Adrenal gland (tissue), 12 donors: ENCODE results near the gene TRMU. TPM values are rescaled to one million over a fixed set of nuclear protein-coding genes. Genes with fewer than 3 reads are reported as not detected.

Experiments used
- DNase-seq, 7 donors: peaks; one replicate each; pipeline ENCODE4 v3.0.0-alpha.2; 2019 to 2020
- H3K27ac ChIP-seq, 5 donors: fragments of 200-600 bp; sonication (generic) in 4 of 5; 1 replicate in 3 of 5; 2 replicates in 2 of 5; pipeline versions ENCODE4 v1.5.1 to v1.8.0; 2016 to 2020; ENCODE audit warnings: mild to moderate bottlenecking in 1 of 5
- H3K27me3 ChIP-seq: fragments of 200-600 bp; 2 replicates; pipeline ENCODE4 v1.8.0; 2021
- H3K36me3 ChIP-seq, 2 donors: fragments of 200-600 bp; replicated peaks in 1 of 2; 1 replicate in 1 of 2; 2 replicates in 1 of 2; pipeline versions ENCODE4 v1.5.1 to v1.8.0; 2018 to 2022
- H3K4me1 ChIP-seq, 2 donors: fragments of 200-600 bp; replicated peaks in 1 of 2; 1 replicate in 1 of 2; 2 replicates in 1 of 2; pipeline versions ENCODE4 v1.5.1 to v1.8.0; 2018 to 2021
- H3K4me3 ChIP-seq, 4 donors: fragments of 200-600 bp; sonication (generic) in 3 of 4; one replicate each; pipeline ENCODE4 v1.5.1; 2016 to 2018
- H3K9me3 ChIP-seq, 3 donors: fragments of 200-600 bp; sonication (generic) in 1 of 3; replicated peaks in 1 of 3; 1 replicate in 2 of 3; 2 replicates in 1 of 3; pipeline versions ENCODE4 v1.5.1 to v1.8.0; 2016 to 2021
- POLR2A ChIP-seq, 2 donors: fragments of 450-650 bp; IDR thresholded peaks; one replicate each; pipeline ENCODE4 v1.6.1; 2017; ENCODE audit warnings: antibody characterized with exemption in 2 of 2, mild to moderate bottlenecking in 2 of 2, moderate library complexity in 1 of 2
- WGBS, 4 donors: extraction: QIAGEN DNeasy Blood & Tissue Kit in 2 of 4; methylation state at CpG; one replicate each; pipeline versions ENCODE4 v1.1.5 to v1.1.7; 2013 to 2017; 5-methylcytosine and 5-hydroxymethylcytosine counted together
- intact Hi-C, 2 donors: fragments of 100-400 bp; cut with DNase I; formaldehyde crosslinking; loops; one replicate each; pipeline versions ENCODE4 v1.14.1 to v1.15.0; 2022 to 2023
- polyA plus RNA-seq, 3 donors: library from polyadenylated mRNA; stranded (reverse); fragments of 200-250 nt in 2 of 3; fragments of 350-450 nt in 1 of 3; fragmentation: Illumina TruSeq in 1 of 3; extraction: RNeasy Lipid Tissue Mini Kit (QIAGEN cat#74804) in 1 of 3; gene quantifications; one replicate each; pipeline ENCODE4 v1.2.3, GENCODE V29; 2013 to 2014
- total RNA-seq, 9 donors: library from RNA; depleted of rRNA in 4 of 9; stranded (reverse); fragments of >200 nt in 4 of 9; fragments of 120-200 nt in 1 of 9; fragmentation: NEBNext Ultra II Directional in 1 of 9; extraction: Animal tissue kit (Norgen Biotek cat#: 25700) in 1 of 9; gene quantifications; one replicate each; pipeline versions ENCODE4 v1.1.0 to v1.2.4, GENCODE V29; 2013 to 2023
- TF ChIP-seq, protein P1 (sequence below), 6 experiments: fragments of 450-650 bp in 4 of 6; fragments of 200-600 bp in 2 of 6; sonication (generic) in 1 of 6; IDR thresholded peaks; 1 replicate in 5 of 6; 2 replicates in 1 of 6; pipeline versions ENCODE4 v1.5.1 to v1.8.0; 2016 to 2021; ENCODE audit warnings: antibody characterized with exemption in 6 of 6, mild to moderate bottlenecking in 2 of 6, moderate library complexity in 1 of 6
- donor health status: healthy with polysubstance abuse.
- donor health status: Bipolar disorder and iron deficiency.
- donor health status: DM: yes; HTN: yes; CAD: no.
- donor health status: DM: no; HTN: no; CAD: no.
- donor health status: DM: no; HTN: no; CAD: no.
- donor health status: DM: yes; HTN: yes; CAD: no.

TRMU gene
- total and polyA plus RNA-seq, 12 donors = 20.2 to 107 (median 36.5) TPM

DNA sequence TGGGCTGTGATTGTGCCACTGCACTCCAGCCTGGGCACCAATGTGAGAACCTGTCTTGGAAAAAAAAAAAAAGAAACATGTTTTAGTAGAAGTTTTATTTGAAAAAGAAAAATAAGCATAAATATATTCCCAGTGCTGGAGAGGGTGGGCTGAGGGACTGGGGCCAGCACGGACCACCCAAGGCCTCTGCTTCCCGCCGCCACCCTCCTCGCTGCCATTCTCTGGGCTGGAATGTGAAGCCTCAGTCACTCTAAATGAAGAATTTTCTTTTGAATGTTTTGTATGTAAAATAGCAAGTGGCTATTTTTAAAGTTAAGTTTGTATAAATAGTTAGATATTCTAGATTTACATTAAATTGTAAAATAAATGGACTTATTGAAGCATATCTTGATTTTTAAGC lies 5.1 kb upstream of the TRMU start:
- Histone ChIP-seq H3K27me3 (no peaks in the 10 kb centered on the region), H3K27ac (no peak overlapping the region), H3K9me3 (no peaks in the 10 kb centered on the region), H3K36me3 (no peaks in the 10 kb centered on the region), H3K4me1 (no peaks in the 10 kb centered on the region), H3K4me3 (no peak overlapping the region)
- no peak for DNase-seq
- no peak for TF ChIP-seq POLR2A (IDR thresholded peaks at IDR 0.05)
- TF ChIP-seq, protein P1, sequence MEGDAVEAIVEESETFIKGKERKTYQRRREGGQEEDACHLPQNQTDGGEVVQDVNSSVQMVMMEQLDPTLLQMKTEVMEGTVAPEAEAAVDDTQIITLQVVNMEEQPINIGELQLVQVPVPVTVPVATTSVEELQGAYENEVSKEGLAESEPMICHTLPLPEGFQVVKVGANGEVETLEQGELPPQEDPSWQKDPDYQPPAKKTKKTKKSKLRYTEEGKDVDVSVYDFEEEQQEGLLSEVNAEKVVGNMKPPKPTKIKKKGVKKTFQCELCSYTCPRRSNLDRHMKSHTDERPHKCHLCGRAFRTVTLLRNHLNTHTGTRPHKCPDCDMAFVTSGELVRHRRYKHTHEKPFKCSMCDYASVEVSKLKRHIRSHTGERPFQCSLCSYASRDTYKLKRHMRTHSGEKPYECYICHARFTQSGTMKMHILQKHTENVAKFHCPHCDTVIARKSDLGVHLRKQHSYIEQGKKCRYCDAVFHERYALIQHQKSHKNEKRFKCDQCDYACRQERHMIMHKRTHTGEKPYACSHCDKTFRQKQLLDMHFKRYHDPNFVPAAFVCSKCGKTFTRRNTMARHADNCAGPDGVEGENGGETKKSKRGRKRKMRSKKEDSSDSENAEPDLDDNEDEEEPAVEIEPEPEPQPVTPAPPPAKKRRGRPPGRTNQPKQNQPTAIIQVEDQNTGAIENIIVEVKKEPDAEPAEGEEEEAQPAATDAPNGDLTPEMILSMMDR (IDR thresholded peaks at IDR 0.05) = no peak
- intact Hi-C loops = no loop called here
- 97 to 99% (median 97%) methylated on average over 4 of the region's 4 CpGs for WGBS, 4 donors

DNA sequence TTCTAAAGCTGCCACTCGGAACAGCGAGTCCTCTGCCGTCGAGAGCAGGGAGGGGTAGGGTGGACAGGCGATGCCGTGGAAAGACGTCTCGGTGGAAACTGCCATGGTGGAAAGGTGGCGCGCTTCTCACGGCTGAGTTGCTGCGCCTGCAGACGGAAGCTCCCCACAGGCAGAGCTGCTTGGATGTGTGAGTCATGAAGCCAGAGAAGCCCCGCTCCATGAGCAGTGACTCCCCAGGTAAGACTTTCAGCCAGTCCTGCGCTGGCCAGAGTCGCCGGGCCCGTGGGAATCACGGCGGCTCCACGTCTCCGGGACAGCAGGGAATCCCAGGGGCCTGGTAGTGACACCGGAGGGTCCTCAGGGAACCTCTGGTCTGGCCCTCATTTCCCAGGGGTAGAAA lies 4.0 kb upstream of the TRMU start:
- TF ChIP-seq, protein P1 (IDR thresholded peaks at IDR 0.05) = no peak
- TF ChIP-seq POLR2A (IDR thresholded peaks at IDR 0.05) = no peak
- no peak overlapping the region for H3K4me3 ChIP-seq
- H3K27me3 ChIP-seq = no peaks in the 10 kb centered on the region
- no peaks in the 10 kb centered on the region for H3K9me3 ChIP-seq
- DNase-seq = no peak
- peaks cover 2 to 3% of the 10 kb centered on the region in 2 donors for H3K4me1 ChIP-seq
- WGBS, 4 donors = 87 to 97% (median 94%) methylated on average over 8 to 23 of the region's 23 CpGs
- intact Hi-C loops = no loop called here
- no peaks in the 10 kb centered on the region for H3K36me3 ChIP-seq
- no peak overlapping the region for H3K27ac ChIP-seq

DNA sequence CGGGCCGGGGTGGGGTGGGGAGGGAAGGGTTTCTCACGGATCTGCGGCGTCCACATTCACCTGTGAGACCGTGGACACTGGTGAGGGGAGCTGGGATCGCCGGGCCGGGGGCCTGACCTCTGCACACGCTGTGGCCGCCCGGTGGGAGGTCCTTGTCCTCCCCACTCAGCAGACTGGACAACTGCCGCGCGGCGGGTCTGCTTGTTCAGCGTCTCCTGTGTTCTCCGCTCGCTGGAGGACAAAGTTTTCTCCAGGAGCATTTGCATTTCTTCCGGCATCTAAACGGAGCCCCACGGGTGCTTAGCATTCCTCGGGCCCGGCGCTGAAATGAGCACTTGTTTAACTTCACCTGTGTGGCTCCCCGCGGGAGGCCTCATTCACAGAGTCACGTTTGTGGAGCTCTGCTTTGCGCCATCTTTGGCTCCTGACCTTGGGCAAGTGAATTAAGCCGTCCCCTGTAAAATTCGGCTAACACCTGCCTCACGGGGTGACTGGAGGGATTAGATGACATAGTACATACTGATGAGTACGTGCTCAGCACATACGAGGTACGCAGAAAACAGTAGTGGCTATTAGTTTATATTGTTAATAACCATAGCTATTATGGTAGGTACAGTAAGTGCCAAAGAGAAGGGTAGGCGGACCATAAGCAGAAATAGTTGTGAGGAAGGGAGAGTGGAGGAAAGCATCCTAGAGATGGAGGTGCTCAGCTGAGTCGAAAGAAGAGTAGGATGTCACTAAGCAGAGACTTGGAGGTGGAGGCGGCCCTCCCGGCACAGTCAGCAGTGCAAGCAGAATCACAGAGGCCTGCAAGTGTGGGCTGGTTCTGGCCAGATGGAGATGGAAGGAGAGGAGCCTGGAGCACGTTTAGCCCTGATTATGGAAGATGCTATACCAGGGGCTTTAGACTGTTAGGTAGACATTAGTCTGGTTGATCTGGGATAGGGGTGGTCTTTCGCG lies 885 bp downstream of the TRMU start:
- Histone ChIP-seq H3K9me3 (no peaks in the 10 kb centered on the region), H3K27me3 (no peaks in the 10 kb centered on the region), H3K36me3 (peaks cover 0 to 31% of the 10 kb centered on the region in 2 donors), H3K4me1 (peaks cover 8 to 10% of the 10 kb centered on the region in 2 donors), H3K4me3 (peak overlapping the region; percentile 28 to 74 (median 51)), H3K27ac (peak overlapping the region in 4 of 5 donors; percentile 84 to 93 (median 86))
- 8 to 14% (median 9%) methylated on average over 23 to 42 of the region's 42 CpGs for WGBS, 4 donors
- intact Hi-C loops = no loop called here
- TF ChIP-seq, protein P1 (IDR thresholded peaks at IDR 0.05) = no peak
- TF ChIP-seq POLR2A (IDR thresholded peaks at IDR 0.05) = peak in 1 of 2 donors; percentile 32
- DNase-seq = peak in 3 of 7 donors; percentile 43 to 68 (median 45)

DNA sequence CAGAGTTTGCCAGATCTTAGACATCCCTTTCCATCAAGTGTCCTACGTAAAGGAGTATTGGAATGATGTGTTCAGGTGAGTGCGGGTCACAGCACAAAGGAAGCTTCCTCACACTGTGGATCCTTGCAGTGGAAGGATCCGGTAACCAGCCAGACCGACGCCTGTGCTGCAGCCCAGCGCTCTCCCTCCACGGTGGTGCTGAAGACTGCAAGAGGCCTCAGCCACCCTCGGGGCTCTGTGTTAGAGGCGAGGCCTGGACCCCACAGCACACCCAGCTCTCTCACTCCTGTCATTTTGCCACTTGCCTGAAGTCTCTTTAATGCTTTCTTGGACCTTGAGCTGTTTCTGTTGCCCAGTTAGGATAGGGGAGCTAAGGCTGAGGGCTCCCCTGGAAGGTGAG lies 2.4 kb downstream of the TRMU start:
- no peaks in the 10 kb centered on the region for H3K27me3 ChIP-seq
- peaks cover 0 to 44% of the 10 kb centered on the region in 2 donors for H3K36me3 ChIP-seq
- intact Hi-C loops = no loop called here
- DNase-seq = no peak
- peaks cover 8 to 10% of the 10 kb centered on the region in 2 donors for H3K4me1 ChIP-seq
- H3K27ac ChIP-seq = no peak overlapping the region
- H3K4me3 ChIP-seq = no peak overlapping the region
- WGBS, 4 donors = 85 to 87% (median 86%) methylated on average over 6 to 9 of the region's 9 CpGs
- H3K9me3 ChIP-seq = no peaks in the 10 kb centered on the region
- TF ChIP-seq POLR2A (IDR thresholded peaks at IDR 0.05) = no peak
- TF ChIP-seq, protein P1 (IDR thresholded peaks at IDR 0.05) = no peak
